ENCODE measurements around the gene ERCC2.
"Not testable (repeated sequence)": the region's sequence is repeated elsewhere in the genome, so short reads cannot be mapped to it uniquely, and the experiment has no call there.

The ERCC2 gene

GRCh38 chr19:45370410-45371204 lies at the start of gene ERCC2:
TSS of gene ERCC2 (minus strand) at chr19:45370573. CDS start at chr19:45370540, 33 bp downstream.
- DNase-seq (ENCODE audit: low read depth in 2 of 2), result peak; percentile 99

GRCh38 chr19:45419895-45420294 lies 49.5 kb upstream of the ERCC2 start:
- DNase-seq (ENCODE audit: low read depth in 2 of 2), result no peak

GRCh38 chr19:45419396-45419795 lies 49.0 kb upstream of the ERCC2 start:
- DNase-seq (ENCODE audit: low read depth in 2 of 2), result no peak

- no peak for DNase-seq (ENCODE audit: low read depth in 2 of 2)
These were observed 48.4 kb upstream of the ERCC2 start for GRCh38 chr19:45418802-45419201.

- DNase-seq (ENCODE audit: low read depth in 2 of 2), result no peak
These were observed 46.8 kb upstream of the ERCC2 start for GRCh38 chr19:45417151-45417550.

- no peak for DNase-seq (ENCODE audit: low read depth in 2 of 2)
These were observed 44.1 kb upstream of the ERCC2 start for GRCh38 chr19:45414468-45414867.

GRCh38 chr19:45413497-45413896 lies 43.1 kb upstream of the ERCC2 start:
- DNase-seq (ENCODE audit: low read depth in 2 of 2), result no peak

GRCh38 chr19:45410330-45410729 lies 40.0 kb upstream of the ERCC2 start:
- not testable (repeated sequence) for DNase-seq (ENCODE audit: low read depth in 2 of 2)

- no peak for DNase-seq (ENCODE audit: low read depth in 2 of 2)
These were observed 39.2 kb upstream of the ERCC2 start for GRCh38 chr19:45409557-45409920.

- DNase-seq (ENCODE audit: low read depth in 2 of 2), result no peak
These were observed 38.6 kb upstream of the ERCC2 start for GRCh38 chr19:45408830-45409556.

GRCh38 chr19:45408121-45408520 lies 37.7 kb upstream of the ERCC2 start:
- no peak for DNase-seq (ENCODE audit: low read depth in 2 of 2)

GRCh38 chr19:45407585-45407984 lies 37.2 kb upstream of the ERCC2 start:
- DNase-seq (ENCODE audit: low read depth in 2 of 2), result not testable (repeated sequence)

GRCh38 chr19:45407091-45407375 lies 36.7 kb upstream of the ERCC2 start:
- DNase-seq (ENCODE audit: low read depth in 2 of 2), result no peak

- DNase-seq (ENCODE audit: low read depth in 2 of 2), result peak in 1 of 2 donors; percentile 62
These were observed 36.1 kb upstream of the ERCC2 start, which contains the start of gene POLR1G for GRCh38 chr19:45406226-45407090. TSS of gene POLR1G (plus strand) at chr19:45406644. CDS start at chr19:45406697, 53 bp downstream.

- DNase-seq (ENCODE audit: low read depth in 2 of 2), result peak; percentile 60 to 67
These were observed 35.3 kb upstream of the ERCC2 start for GRCh38 chr19:45405435-45406225.

- no peak for DNase-seq (ENCODE audit: low read depth in 2 of 2)
These were observed 34.4 kb upstream of the ERCC2 start, which contains the start of gene PPP1R13L for GRCh38 chr19:45404557-45405434. TSS of gene PPP1R13L (minus strand) at chr19:45405069. CDS start at chr19:45398318, 6,751 bp downstream.

GRCh38 chr19:45403781-45404556 lies 33.6 kb upstream of the ERCC2 start:
- DNase-seq (ENCODE audit: low read depth in 2 of 2), result no peak

GRCh38 chr19:45403272-45403671 lies 32.9 kb upstream of the ERCC2 start:
- DNase-seq (ENCODE audit: low read depth in 2 of 2), result no peak

- no peak for DNase-seq (ENCODE audit: low read depth in 2 of 2)
These were observed 32.1 kb upstream of the ERCC2 start for GRCh38 chr19:45402298-45403061.
